ENCODE measurements around the gene NIPAL3.

The NIPAL3 gene

DNA sequence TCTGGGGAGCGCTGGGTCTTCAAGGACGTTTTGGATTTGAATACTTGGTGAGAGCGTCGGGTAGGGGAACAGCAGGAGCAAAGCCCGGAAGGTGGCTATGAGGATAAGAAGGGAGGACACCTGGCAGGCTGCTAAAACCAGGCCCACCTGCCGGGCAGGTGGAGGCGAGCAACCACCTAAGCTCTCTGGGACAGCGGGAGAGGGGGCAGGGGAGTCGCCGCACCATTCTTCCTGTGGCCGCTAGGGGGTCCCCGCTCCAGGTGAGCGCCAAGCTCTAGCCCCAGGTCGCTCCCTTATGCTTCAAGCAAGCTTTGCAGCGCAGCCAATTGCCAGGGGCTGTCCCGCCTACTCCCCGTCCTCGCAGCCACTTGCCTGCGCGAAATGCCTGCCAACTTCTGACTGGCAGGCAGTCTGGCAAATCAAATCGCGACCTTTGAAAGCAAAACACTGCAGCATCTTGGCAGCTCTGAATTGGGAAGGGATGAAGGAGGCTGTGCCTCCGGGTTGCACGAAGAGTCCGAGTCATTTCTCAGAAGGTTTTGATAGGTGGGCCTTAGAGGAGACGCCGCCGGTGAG lies at the start of gene NIPAL3:
Gene NIPAL3, plus strand, starts transcription at position 469 of the 576 bp plus-strand sequence. CDS start 3,746 bp downstream, outside the sequence.
- peak within 1 kb of the TSS; percentile 92 for H3K4me3 Mint-ChIP-seq
- H3K36me3 Mint-ChIP-seq (ENCODE audit: low read depth) = peaks cover 15% of the 10 kb centered on the region
- H3K27me3 Mint-ChIP-seq (ENCODE audit: low read depth) = no peaks in the 10 kb centered on the region
- H3K27ac Mint-ChIP-seq = peak within 1 kb of the TSS; percentile 74
- no peaks in the 10 kb centered on the region for H3K9me3 Mint-ChIP-seq
- H3K4me1 Mint-ChIP-seq (ENCODE audit: low read depth) = peaks cover 51% of the 10 kb centered on the region

DNA sequence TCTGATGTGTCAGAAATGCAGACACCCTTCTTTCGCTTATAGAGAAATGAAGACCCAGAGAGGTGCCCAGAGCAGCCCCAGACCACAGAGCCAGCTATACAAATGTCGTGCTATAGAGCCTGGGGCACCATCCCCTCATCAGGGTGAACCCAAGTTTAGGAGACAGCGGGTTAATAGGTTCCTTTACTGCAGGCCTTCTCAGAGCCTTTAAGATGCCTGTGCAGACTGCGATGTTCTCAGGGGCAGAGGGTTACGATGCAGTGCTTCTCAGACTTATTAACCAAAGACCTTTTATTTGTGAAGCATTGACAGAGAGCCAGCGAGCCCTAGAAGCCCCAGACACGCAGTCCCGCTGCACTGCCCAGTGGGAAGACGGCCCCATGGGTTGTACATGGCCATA lies 48.9 kb upstream of the NIPAL3 start:
- Mint-ChIP-seq H3K27ac (no peak overlapping the region), H3K4me1 (ENCODE audit: low read depth) (peaks cover 22% of the 10 kb centered on the region), H3K27me3 (ENCODE audit: low read depth) (peaks cover 6% of the 10 kb centered on the region), H3K9me3 (no peaks in the 10 kb centered on the region), H3K4me3 (no peak overlapping the region), H3K36me3 (ENCODE audit: low read depth) (no peaks in the 10 kb centered on the region)

DNA sequence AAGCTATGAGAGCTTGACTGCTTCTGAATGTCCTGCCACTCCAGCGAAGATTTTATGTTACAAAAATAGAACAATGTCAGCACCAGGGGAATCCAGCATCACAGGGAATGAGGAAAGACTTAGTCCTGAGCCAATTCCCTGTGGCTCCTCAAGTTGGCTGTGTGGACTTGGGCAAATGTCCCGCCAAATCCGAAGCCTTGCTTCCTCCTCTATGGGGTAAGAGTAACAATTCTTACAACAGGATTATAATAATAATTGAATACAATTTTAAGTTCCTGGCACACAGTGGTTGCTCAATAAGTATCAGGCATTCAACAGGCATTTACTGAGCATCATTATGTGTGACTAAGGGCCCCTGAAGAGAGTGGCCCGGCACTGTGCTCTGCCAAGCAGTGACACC lies 46.4 kb upstream of the NIPAL3 start:
- H3K4me1 Mint-ChIP-seq (ENCODE audit: low read depth) = peaks cover 21% of the 10 kb centered on the region
- H3K36me3 Mint-ChIP-seq (ENCODE audit: low read depth) = peaks cover 4% of the 10 kb centered on the region
- no peaks in the 10 kb centered on the region for H3K27me3 Mint-ChIP-seq (ENCODE audit: low read depth)

DNA sequence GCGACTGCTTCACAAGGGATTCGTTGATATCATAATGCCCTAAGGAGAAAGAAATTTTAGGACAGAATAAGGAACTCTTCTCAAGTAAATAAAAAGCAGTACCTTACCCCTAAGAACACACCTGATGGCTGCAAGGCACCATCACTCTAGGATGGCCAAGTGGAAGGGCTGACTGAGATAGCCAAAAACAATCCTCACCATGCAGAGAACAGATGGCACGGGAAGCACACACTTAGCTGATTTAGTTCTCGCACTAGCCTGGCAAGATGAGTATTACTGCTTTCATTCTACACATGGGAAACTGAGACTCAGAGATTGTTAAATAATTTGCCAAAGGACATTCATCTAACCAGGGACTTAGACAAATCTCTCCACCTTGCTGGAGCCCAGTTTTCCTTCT lies 45.8 kb upstream of the NIPAL3 start:
- Mint-ChIP-seq H3K4me3 (no peak overlapping the region), H3K36me3 (ENCODE audit: low read depth) (peaks cover 4% of the 10 kb centered on the region), H3K9me3 (no peaks in the 10 kb centered on the region), H3K4me1 (ENCODE audit: low read depth) (peaks cover 18% of the 10 kb centered on the region), H3K27ac (no peak overlapping the region), H3K27me3 (ENCODE audit: low read depth) (no peaks in the 10 kb centered on the region)

More for the DNA sequence above, 46.4 kb upstream of the NIPAL3 start:
- H3K27ac Mint-ChIP-seq = no peak overlapping the region
- H3K4me3 Mint-ChIP-seq = no peak overlapping the region
- H3K9me3 Mint-ChIP-seq = no peaks in the 10 kb centered on the region

DNA sequence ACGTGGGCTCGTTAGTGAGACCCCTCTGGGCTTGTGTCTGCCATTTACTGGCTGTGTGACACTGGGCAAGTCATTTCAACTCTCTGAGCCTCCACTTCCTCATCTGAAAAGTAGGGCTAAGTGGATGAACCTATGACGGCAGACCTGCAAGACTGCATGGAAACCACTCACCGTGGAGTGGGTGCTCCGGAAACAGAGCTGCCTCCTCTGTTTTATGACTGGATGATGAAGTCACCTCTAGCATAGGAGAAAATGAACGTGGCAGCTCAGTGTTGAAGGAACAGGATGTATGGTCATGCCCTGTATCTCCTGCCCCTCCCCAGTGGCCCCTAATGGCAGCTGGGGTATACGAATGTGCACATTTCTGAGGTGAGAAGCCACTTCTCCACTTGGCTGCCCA lies 42.6 kb upstream of the NIPAL3 start:
- H3K4me1 Mint-ChIP-seq (ENCODE audit: low read depth) = peaks cover 6% of the 10 kb centered on the region
- H3K27me3 Mint-ChIP-seq (ENCODE audit: low read depth) = no peaks in the 10 kb centered on the region
- no peaks in the 10 kb centered on the region for H3K9me3 Mint-ChIP-seq
- no peak overlapping the region for H3K27ac Mint-ChIP-seq
- peaks cover 4% of the 10 kb centered on the region for H3K36me3 Mint-ChIP-seq (ENCODE audit: low read depth)
- H3K4me3 Mint-ChIP-seq = no peak overlapping the region

DNA sequence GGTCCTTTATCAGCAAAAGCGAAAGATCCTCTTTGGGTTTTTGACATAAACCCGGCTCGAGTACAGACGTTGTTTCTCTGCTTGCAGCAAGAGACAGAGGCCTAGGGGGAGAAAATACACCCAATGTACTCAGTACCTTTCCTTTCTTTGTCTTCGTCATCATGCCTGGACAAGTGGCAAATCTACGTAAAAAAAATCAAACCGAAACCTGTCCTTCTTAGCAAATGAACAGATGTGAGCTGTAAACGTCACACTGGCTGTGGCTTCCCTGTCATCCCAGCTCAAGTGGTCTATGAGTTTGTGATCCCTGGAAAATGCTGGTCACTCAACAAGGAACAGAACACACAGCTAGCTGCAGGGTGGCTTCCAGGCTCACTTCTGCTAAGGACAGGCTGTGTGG lies 41.9 kb upstream of the NIPAL3 start:
- no peak overlapping the region for H3K27ac Mint-ChIP-seq
- H3K9me3 Mint-ChIP-seq = no peaks in the 10 kb centered on the region
- H3K4me1 Mint-ChIP-seq (ENCODE audit: low read depth) = peaks cover 6% of the 10 kb centered on the region
- peaks cover 4% of the 10 kb centered on the region for H3K36me3 Mint-ChIP-seq (ENCODE audit: low read depth)
- no peaks in the 10 kb centered on the region for H3K27me3 Mint-ChIP-seq (ENCODE audit: low read depth)
- no peak overlapping the region for H3K4me3 Mint-ChIP-seq

DNA sequence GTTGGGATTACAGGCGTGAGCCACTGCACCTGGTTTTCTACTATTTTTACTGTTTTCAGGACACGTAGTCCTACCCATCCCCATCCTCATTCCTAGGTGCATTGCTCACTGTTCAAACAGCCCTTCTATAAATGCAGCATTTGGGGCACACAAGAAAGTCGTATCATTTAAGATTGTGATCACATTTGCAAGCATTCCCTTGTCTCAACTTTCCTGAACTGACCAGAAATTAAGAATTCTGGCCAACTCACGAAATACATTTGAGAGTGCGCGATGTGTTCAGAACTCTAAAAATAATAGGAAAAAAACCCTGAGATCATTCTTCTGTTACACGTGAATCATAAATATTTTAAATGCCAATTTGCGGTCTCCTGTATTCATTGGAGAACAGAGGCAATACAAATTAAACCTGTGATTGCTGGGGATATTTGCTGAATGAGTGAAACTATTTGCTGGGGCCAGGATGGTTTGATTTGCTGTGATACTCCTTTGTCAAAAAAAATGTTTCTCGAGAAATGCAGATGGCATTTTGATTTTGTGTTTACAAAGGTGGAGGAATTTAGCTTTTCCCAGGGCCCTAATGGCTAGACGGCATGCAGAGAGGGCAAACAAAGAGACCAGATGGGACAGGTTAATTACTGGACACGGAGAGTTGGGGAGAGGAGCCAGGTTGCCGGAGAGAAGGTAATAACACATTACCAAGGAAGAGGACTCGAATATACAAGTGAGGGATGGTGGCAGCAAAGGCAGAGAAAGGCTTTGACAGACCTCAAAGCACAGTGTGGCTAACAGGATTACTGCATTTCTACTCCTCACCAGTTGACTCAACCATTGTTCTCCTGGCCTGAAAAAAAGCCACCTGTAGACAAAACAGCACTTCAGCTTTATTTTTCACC lies 40.5 kb upstream of the NIPAL3 start:
- Mint-ChIP-seq H3K27me3 (ENCODE audit: low read depth) (no peaks in the 10 kb centered on the region), H3K4me1 (ENCODE audit: low read depth) (peaks cover 6% of the 10 kb centered on the region), H3K36me3 (ENCODE audit: low read depth) (peaks cover 10% of the 10 kb centered on the region), H3K9me3 (no peaks in the 10 kb centered on the region), H3K27ac (no peak overlapping the region), H3K4me3 (no peak overlapping the region)

DNA sequence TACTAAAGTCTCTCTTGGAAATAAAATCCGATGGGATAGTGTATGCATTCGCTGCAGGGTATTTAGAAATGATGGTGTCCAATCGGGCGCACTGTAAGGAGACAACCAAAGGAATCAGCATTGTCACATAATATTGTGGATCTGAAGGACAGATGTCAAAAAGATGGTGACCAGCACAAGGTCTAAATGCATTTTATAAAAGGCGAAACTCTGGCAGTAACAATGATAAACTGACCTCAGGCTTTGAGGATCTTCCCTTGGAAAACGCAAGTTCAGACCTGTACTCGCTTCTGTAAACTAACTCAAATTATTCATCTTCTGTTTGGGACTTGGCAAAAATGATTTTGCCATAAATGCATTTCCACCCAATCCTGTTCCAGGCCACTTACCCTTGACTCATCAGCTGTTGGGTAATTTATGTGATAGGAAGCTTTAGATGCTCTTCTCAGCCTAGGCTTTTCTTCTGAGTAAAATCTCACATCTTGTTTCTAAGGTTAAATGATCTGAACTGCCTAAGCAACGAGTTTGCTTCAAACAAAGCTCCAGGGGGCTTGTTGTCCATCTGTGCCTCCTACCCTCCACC lies 35.8 kb upstream of the NIPAL3 start:
- Mint-ChIP-seq H3K4me3 (no peak overlapping the region), H3K27me3 (ENCODE audit: low read depth) (no peaks in the 10 kb centered on the region), H3K27ac (no peak overlapping the region), H3K36me3 (ENCODE audit: low read depth) (peaks cover 14% of the 10 kb centered on the region), H3K4me1 (ENCODE audit: low read depth) (peaks cover 10% of the 10 kb centered on the region), H3K9me3 (no peaks in the 10 kb centered on the region)

DNA sequence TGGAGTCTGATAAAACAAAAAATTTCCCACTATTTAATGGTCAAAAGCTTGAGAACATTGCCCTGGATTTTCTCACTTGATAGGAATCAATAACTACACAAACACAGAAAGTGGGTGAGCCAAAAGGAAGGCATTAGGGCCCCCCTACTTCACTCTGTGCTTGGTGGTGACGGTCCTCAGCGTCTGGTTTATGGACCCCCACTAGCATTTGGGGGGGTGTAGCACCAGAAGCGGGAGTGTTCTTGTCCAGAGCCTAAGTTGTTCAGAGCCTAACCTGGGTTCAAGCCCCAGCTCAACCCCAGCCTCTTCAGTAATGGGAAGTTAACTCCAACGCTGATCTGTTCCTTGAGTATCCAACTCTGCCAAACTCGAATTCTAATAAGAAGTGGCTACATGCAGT lies 35.1 kb upstream of the NIPAL3 start:
- H3K27ac Mint-ChIP-seq = no peak overlapping the region
- no peaks in the 10 kb centered on the region for H3K27me3 Mint-ChIP-seq (ENCODE audit: low read depth)
- H3K9me3 Mint-ChIP-seq = no peaks in the 10 kb centered on the region
- peaks cover 14% of the 10 kb centered on the region for H3K36me3 Mint-ChIP-seq (ENCODE audit: low read depth)
- H3K4me1 Mint-ChIP-seq (ENCODE audit: low read depth) = peaks cover 17% of the 10 kb centered on the region
- no peak overlapping the region for H3K4me3 Mint-ChIP-seq

DNA sequence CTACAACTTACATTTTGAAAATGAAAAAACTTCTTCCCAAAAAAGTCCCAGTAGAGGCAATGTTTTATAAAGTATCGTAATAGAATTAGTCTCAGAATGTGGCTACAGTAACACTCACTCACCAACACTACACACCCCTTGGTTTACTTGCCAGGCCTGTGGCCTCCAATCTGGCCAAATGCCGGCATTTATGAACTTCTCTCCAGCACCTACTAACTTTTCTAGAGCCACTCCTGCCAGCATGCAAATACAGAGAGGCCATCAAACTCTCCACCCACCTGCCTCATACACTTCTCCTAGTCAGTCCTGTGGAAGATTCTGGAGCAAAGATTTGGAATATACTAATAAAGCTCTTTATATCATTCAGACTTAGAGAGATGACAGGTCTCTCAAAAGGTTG lies 34.3 kb upstream of the NIPAL3 start:
- Mint-ChIP-seq H3K4me1 (ENCODE audit: low read depth) (peaks cover 23% of the 10 kb centered on the region), H3K27me3 (ENCODE audit: low read depth) (no peaks in the 10 kb centered on the region), H3K9me3 (no peaks in the 10 kb centered on the region), H3K4me3 (no peak overlapping the region), H3K36me3 (ENCODE audit: low read depth) (peaks cover 14% of the 10 kb centered on the region), H3K27ac (no peak overlapping the region)

DNA sequence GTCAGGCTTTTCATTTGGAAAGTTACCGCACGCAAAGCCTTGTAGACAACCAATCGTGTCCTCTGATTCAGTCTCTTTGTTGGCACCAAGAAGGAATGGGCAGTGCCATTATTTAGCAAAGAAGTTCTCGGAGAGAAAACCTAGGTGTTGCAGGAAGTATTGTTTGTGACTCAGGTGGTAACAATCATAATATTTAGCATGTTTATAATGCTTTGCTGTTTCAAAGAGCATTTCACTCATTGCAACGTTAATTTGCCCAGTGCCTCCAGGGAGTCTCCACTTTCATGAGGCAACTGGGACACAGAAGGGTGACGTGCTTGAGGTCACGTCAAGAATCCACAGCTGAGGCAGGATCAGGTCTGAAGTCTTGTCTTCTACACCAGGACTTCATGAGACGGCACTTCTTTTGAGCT lies 33.4 kb upstream of the NIPAL3 start:
- Mint-ChIP-seq H3K9me3 (no peaks in the 10 kb centered on the region), H3K27ac (no peak overlapping the region), H3K27me3 (ENCODE audit: low read depth) (no peaks in the 10 kb centered on the region), H3K36me3 (ENCODE audit: low read depth) (peaks cover 14% of the 10 kb centered on the region), H3K4me3 (no peak overlapping the region), H3K4me1 (ENCODE audit: low read depth) (peaks cover 27% of the 10 kb centered on the region)

DNA sequence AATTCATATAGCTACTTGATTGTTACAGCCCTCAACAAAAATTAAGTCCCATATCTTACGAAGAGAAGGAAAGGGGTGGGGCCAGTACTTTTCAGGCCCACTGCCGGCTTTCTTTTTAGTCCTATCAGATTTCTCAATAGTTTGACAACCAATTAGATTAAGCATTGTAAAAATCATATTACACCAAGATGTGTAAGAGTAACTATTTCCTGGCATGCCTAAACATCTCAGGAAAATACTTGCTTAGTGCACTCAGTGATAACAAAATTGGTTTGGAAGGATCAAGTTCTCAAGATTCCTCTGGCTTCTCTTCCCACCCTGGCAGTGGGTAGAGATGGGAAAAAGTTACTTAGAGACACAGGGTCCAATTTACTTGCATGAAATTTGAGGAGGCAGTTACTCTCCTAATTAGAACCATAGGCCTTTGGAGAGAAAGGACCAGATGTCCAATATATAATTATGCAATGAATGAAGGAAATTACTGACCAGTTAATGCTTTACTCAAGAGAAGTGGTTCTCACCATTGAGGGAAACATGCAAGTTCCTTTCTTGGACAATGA lies 32.1 kb upstream of the NIPAL3 start:
- Mint-ChIP-seq H3K27ac (no peak overlapping the region), H3K9me3 (no peaks in the 10 kb centered on the region), H3K36me3 (ENCODE audit: low read depth) (peaks cover 14% of the 10 kb centered on the region), H3K4me3 (no peak overlapping the region), H3K4me1 (ENCODE audit: low read depth) (peaks cover 27% of the 10 kb centered on the region), H3K27me3 (ENCODE audit: low read depth) (no peaks in the 10 kb centered on the region)

DNA sequence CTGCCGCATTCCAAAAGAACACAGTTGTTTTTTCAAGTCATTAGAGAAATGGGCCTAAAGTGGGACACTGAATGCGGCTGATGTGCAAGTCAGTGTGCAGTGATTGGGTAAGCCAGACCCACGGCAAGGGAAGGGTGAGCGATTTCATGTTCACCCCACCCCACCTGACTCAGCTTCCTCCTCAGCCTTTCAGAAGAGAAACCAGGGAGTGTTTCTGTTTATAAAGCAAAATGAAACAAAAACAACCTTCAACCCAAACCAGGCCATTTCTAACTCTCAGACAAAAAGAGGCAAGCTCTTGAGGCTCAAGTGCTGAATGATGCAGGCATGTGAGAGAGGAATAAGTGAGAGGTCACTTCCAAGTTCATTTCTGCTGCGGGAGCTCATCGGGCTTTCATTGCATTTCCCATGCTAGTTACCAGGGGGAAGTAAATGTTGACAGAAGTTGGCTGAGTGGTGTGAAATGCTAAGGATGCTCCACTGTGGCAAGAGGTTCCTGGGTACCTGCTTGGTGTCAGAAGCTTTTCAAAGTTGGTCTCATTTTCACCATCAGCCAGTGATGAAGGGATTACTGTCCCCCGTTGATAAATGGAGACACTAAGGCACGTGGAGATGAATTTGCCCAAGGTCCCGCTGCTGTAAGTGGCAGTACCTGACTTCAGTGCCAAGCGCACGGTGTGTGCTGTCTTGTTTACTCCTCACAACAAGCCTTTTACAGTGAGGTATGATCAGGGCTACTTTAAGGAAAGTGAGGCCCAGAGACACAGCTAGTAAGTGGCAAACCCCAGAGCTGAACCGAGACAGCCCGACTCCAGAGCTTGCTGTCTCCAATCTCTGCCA lies 31.1 kb upstream of the NIPAL3 start:
- H3K9me3 Mint-ChIP-seq = no peaks in the 10 kb centered on the region
- H3K27me3 Mint-ChIP-seq (ENCODE audit: low read depth) = no peaks in the 10 kb centered on the region
- H3K27ac Mint-ChIP-seq = peak overlapping the region; percentile 90
- peak overlapping the region; percentile 32 for H3K4me3 Mint-ChIP-seq
- peaks cover 10% of the 10 kb centered on the region for H3K36me3 Mint-ChIP-seq (ENCODE audit: low read depth)
- H3K4me1 Mint-ChIP-seq (ENCODE audit: low read depth) = peaks cover 27% of the 10 kb centered on the region

Data from T-helper 1 cell treated with Interleukin-12 subunit alpha and Interleukin-12 subunit beta and Interleukin-4 antibody, amounts not matched to agents 30 μg/mL and 1 μg/mL, for 36 hours (primary cell).